HepG2 (cell line): ENCODE data around the gene SRD5A3. TPM values are rescaled to one million over a fixed set of nuclear protein-coding genes. Genes with fewer than 3 reads are reported as not detected.

Source experiments
- ATAC-seq: fragments of 200-7000 bp; cut with Tn5 transposase; 3 replicates; pipeline ENCODE4 v1.9.1; 2020; ENCODE audit warnings: mild to moderate bottlenecking, moderate library complexity
- BruUV-seq: library from RNA; stranded (reverse); fragments of 400-500 nt; replicated peaks from 2 replicates; lab custom pipeline; 2021; lab: Mats Ljungman, UMichigan
- CTCF ChIA-PET: fragments of 300-600 bp; formaldehyde crosslinking; extraction: SDS; loops from one replicate; lab custom pipeline; 2021; ENCODE audit warnings: low total read pairs, inconsistent platforms, low intra/inter-chr PET ratio; lab: Yijun Ruan, JAX
- POLR2A ChIA-PET: fragments of 350-600 bp; sonication (Branson Sonifier 250); formaldehyde crosslinking; loops from one replicate; lab custom pipeline; 2020; ENCODE audit warnings: antibody characterized with exemption, inconsistent platforms; lab: Yijun Ruan, JAX
- DNase-seq: peaks from one replicate; pipeline ENCODE4 v3.0.0-alpha.2; 2015; ENCODE audit warnings: low spot score
- FAIRE-seq: peaks from 3 replicates; lab custom pipeline; 2011; peaks lifted over from hg19 to GRCh38; lab: Jason Lieb, UNC
- H2AFZ ChIP-seq: one replicate; pipeline ENCODE4 v1.6.1; 2011; ENCODE audit warnings: low read length, inconsistent platforms
- H3K27ac ChIP-seq: fragments of 300-600 bp; 3 replicates; pipeline ENCODE4 v1.8.0; 2011; ENCODE audit warnings: mixed run types, mild to moderate bottlenecking, mixed read lengths, low read length, inconsistent platforms; ENCODE audit not compliant: insufficient read depth; ENCODE audit errors: extremely low read length
- H3K27me3 ChIP-seq, 2 experiments: fragments of 200-600 bp in 1 of 2; 2 replicates in 1 of 2; 3 replicates in 1 of 2; pipeline versions ENCODE4 v1.6.0 to v1.8.0; 2011; ENCODE audit warnings: low read length in 2 of 2, mild to moderate bottlenecking in 2 of 2, moderate library complexity in 2 of 2, inconsistent platforms in 1 of 2; ENCODE audit not compliant: insufficient read depth in 2 of 2, control insufficient read depth in 1 of 2
- H3K36me3 ChIP-seq, 2 experiments: fragments of 200-600 bp in 1 of 2; replicated peaks in 1 of 2; 2 replicates in 1 of 2; 3 replicates in 1 of 2; pipeline versions ENCODE4 v1.5.1 to v1.8.0; 2011; ENCODE audit warnings: low read length in 2 of 2, inconsistent platforms in 1 of 2; ENCODE audit not compliant: insufficient read depth in 2 of 2, control insufficient read depth in 1 of 2
- H3K4me1 ChIP-seq: 2 replicates; pipeline ENCODE4 v1.5.1; 2012; ENCODE audit warnings: low read length, inconsistent platforms; ENCODE audit not compliant: insufficient read depth
- H3K4me2 ChIP-seq: 2 replicates; pipeline ENCODE4 v1.6.0; 2011; ENCODE audit warnings: low read depth, low read length, inconsistent platforms
- H3K4me3 ChIP-seq, 3 experiments: fragments of 200-600 bp in 1 of 3; sonication (generic), shearing (Covaris generic) in 1 of 3; replicated peaks in 1 of 3; 2 replicates each; pipeline ENCODE4 v1.5.1; 2011 to 2016; ENCODE audit warnings: low read length in 3 of 3, inconsistent platforms in 2 of 3, low read depth in 2 of 3, mild to moderate bottlenecking in 2 of 3, control low read depth in 1 of 3, mixed read lengths in 1 of 3; ENCODE audit not compliant: insufficient read depth in 1 of 3
- H3K79me2 ChIP-seq: one replicate; pipeline ENCODE4 v1.6.1; 2011; ENCODE audit warnings: low read length, inconsistent platforms; ENCODE audit not compliant: insufficient read depth
- H3K9ac ChIP-seq: 2 replicates; pipeline ENCODE4 v1.6.0; 2011; ENCODE audit warnings: mild to moderate bottlenecking, low read depth, low read length, inconsistent platforms; ENCODE audit not compliant: insufficient read depth
- H3K9me3 ChIP-seq: 2 replicates; pipeline ENCODE4 v1.5.1; 2012; ENCODE audit warnings: mild to moderate bottlenecking, low read length
- H4K20me1 ChIP-seq: 2 replicates; pipeline ENCODE4 v1.6.0; 2011; ENCODE audit warnings: inconsistent platforms, mild to moderate bottlenecking, low read length, moderate library complexity; ENCODE audit not compliant: insufficient read depth
- HDAC2 ChIP-seq: sonication (generic); formaldehyde crosslinking; IDR thresholded peaks from 2 replicates; pipeline ENCODE4 v1.4.0; 2020; ENCODE audit warnings: missing genetic modification reagents
- IRF2 ChIP-seq: IDR thresholded peaks from 2 replicates; pipeline ENCODE4 v1.6.1; 2018; ENCODE audit warnings: missing genetic modification reagents, missing compliant biosample characterization
- RBFOX2 ChIP-seq: fragments of 200-400 bp; formaldehyde crosslinking; IDR thresholded peaks from 2 replicates; pipeline ENCODE4 v1.6.1; 2017; ENCODE audit warnings: low read depth, mild to moderate bottlenecking, low read length
- SAP130 ChIP-seq: IDR thresholded peaks from 2 replicates; pipeline ENCODE4 v1.6.1; 2016; ENCODE audit warnings: low read depth
- SMARCE1 ChIP-seq: fragments of 450-650 bp; IDR thresholded peaks from 2 replicates; pipeline ENCODE4 v1.6.1; 2017; ENCODE audit warnings: borderline replicate concordance
- SOX13 ChIP-seq, 3 experiments: fragments of 450-650 bp in 1 of 3; sonication (generic) in 1 of 3; formaldehyde crosslinking in 1 of 3; IDR thresholded peaks in 2 of 3; conservative IDR thresholded peaks in 1 of 3; 2 replicates each; pipeline versions ENCODE4 v1.5.0 to v1.6.1; 2016 to 2020; ENCODE audit warnings: antibody characterized with exemption in 1 of 3, mild to moderate bottlenecking in 1 of 3, missing compliant biosample characterization in 1 of 3, missing genetic modification reagents in 1 of 3, moderate library complexity in 1 of 3
- ZIK1 ChIP-seq: sonication (generic); formaldehyde crosslinking; IDR thresholded peaks from 2 replicates; pipeline ENCODE4 v1.5.0; 2020; ENCODE audit warnings: mild to moderate bottlenecking, low read depth, missing genetic modification reagents, borderline replicate concordance
- ZMYM3 ChIP-seq: sonication (generic); formaldehyde crosslinking; IDR thresholded peaks from 2 replicates; pipeline ENCODE4 v1.5.1; 2020; ENCODE audit warnings: mild to moderate bottlenecking, missing genetic modification reagents
- ZNF101 ChIP-seq: sonication (generic); formaldehyde crosslinking; IDR thresholded peaks from 2 replicates; pipeline ENCODE4 v1.4.0; 2020; ENCODE audit warnings: mild to moderate bottlenecking, low read depth, missing genetic modification reagents, borderline replicate concordance
- WGBS: methylation state at CpG from one replicate; pipeline ENCODE4 v1.1.6; 2017; ENCODE audit warnings: low lambda C conversion rate; 5-methylcytosine and 5-hydroxymethylcytosine counted together
- in situ Hi-C: cut with HindIII; loops from 2 replicates; pipeline ENCODE4 v1.10.0; 2017; ENCODE audit warnings: low pct_unique_long_range_greater_than_20kb; ENCODE audit not compliant: extremely low pct_ligation_motif_present
- intact Hi-C: fragments of 100-400 bp; cut with micrococcal nuclease; formaldehyde crosslinking; loops from one replicate; pipeline ENCODE4 v1.10.0; 2022; ENCODE audit not compliant: unreplicated experiment
- polyA plus RNA-seq, 8 experiments: library from polyadenylated mRNA; depleted of rRNA in 3 of 8; stranded (reverse) in 7 of 8; unstranded in 1 of 8; fragments of >200 nt; fragmentation: Illumina TruSeq in 4 of 8; extraction: Trizol in 4 of 8; gene quantifications; 2 replicates each; pipeline versions ENCODE4 v1.2.1 to v1.2.3, GENCODE V29; 2011 to 2016; ENCODE audit warnings: low read depth in 4 of 8, missing spikeins in 1 of 8, mixed read lengths in 1 of 8; ENCODE audit not compliant: insufficient read depth in 1 of 8
- total RNA-seq, 5 experiments: library from RNA; depleted of rRNA; stranded (reverse); fragments of >200 nt; fragmentation: Illumina TruSeq; extraction: Trizol; gene quantifications; 2 replicates each; pipeline ENCODE4 v1.2.3, GENCODE V29; 2016; ENCODE audit warnings: low read depth in 1 of 5
- TF ChIP-seq, protein P1 (sequence below): sonication (generic); formaldehyde crosslinking; IDR thresholded peaks from 2 replicates; pipeline ENCODE4 v1.4.0; 2020; ENCODE audit warnings: mild to moderate bottlenecking, missing genetic modification reagents
- TF ChIP-seq, protein P2 (sequence below): sonication (generic); formaldehyde crosslinking; IDR thresholded peaks from 2 replicates; pipeline ENCODE4 v1.4.0; 2020; ENCODE audit warnings: missing genetic modification reagents, borderline replicate concordance

The SRD5A3 gene
- total and polyA plus RNA-seq, 2 of the 13 experiments (the other 11 are each of a cell fraction or from before 2014, with no cell fraction given): 12.4 to 18.4 TPM

DNA sequence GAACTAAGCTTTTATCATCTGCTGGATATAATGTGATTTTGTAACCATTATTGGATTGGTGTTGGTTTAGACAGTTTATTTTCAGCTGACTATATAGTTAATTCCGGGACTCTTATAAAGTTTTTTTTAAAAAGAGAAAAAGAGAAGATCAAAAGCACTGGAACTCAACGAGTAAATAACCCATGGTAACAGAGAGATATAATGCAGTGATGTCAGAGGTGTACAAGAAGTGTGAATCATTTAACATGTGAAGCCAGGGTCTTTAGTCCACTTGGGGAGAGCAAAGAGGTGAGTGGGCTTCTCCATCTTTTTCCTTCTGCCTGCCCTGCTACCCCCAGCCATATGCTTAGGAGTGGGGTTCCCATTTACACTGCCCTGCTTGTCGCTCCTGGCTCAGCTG, 52.9 kb downstream of the SRD5A3 start:
- Histone ChIP-seq H3K36me3 (peaks cover 2 to 8% of the 10 kb centered on the region in 2 experiments; a peak in 2 of 5 replicates), H3K9ac (peak overlapping the region; percentile 84; the same call in 1 of the 2 replicates), H3K9me3 (no peaks in the 10 kb centered on the region), H4K20me1 (peaks cover 20% of the 10 kb centered on the region), H3K4me3 (peak overlapping the region; percentile 8 to 98 (median 30); a peak in 4 of 6 replicates), H3K79me2 (peaks cover 49% of the 10 kb centered on the region), H3K4me2 (peak overlapping the region; percentile 77), H2AFZ (no peak overlapping the region), H3K27me3 (no peaks in the 10 kb centered on the region; a peak in 2 of 5 replicates), H3K4me1 (peaks cover 43% of the 10 kb centered on the region), H3K27ac (peak overlapping the region; percentile 80)
- no peak for ATAC-seq
- no TSS peak for BruUV-seq
- TF ChIP-seq ZNF101 (CRISPR knock-in tag): no peak
- peak; percentile 10; the same call in 1 of the 2 replicates for TF ChIP-seq SAP130 (CRISPR knock-in tag)
- 0 out of 2 replicates have a peak, but pooled peaks have one; percentile 20 for TF ChIP-seq RBFOX2
- peak; percentile 10 for DNase-seq
- no peak for FAIRE-seq
- 61% methylated on average over 3 of the region's 3 CpGs for WGBS
- POLR2A ChIA-PET: interaction anchor here (1.8 kb wide), 1 partner anchor 32 kb away, joined by 5 read pairs; no protein-coding TSS in a partner anchor
- intact Hi-C loops: loop anchor here (5.0 kb wide), 1 partner anchor 33 kb away; no protein-coding TSS in a partner anchor
- in situ Hi-C loops: loop anchor here (25.0 kb wide), 1 partner anchor 463 kb away; the partner anchor contains the start of gene EXOC1
- CTCF ChIA-PET: no interaction called here

DNA sequence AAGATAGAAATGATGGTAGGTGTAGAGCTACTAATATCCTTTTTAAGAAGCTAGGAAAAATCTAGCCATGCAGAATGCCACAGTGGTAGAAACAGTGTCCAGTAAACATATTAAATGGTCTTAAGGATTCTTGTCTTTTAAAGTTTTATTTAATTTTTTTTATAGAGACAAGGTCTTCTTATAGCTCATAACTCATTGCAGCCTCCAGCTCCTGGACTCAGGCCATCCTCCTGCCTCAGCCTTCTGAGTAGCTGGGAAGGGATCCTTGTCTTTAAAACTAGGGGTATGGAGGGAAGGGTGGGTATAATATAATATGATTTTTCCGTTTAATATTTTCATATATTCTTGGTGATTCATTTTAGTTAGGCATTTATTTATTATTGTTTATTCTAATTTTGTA, 53.5 kb downstream of the SRD5A3 start:
- CTCF ChIA-PET: no interaction called here
- 88% methylated on average over 1 of the region's 1 CpG for WGBS
- Histone ChIP-seq H3K4me1 (peaks cover 37% of the 10 kb centered on the region), H3K9ac (no peak overlapping the region), H2AFZ (no peak overlapping the region), H3K4me2 (peak overlapping the region; percentile 77), H3K27ac (peak overlapping the region; percentile 23), H3K27me3 (no peaks in the 10 kb centered on the region; a peak in 2 of 5 replicates), H4K20me1 (peaks cover 20% of the 10 kb centered on the region), H3K36me3 (peaks cover 2 to 9% of the 10 kb centered on the region in 2 experiments; a peak in 2 of 5 replicates), H3K9me3 (no peaks in the 10 kb centered on the region), H3K79me2 (peaks cover 49% of the 10 kb centered on the region), H3K4me3 (peak overlapping the region in 1 of 3 experiments; percentile 32; a peak in 2 of 6 replicates)
- intact Hi-C loops (loop anchor here (5.0 kb wide), 1 partner anchor 33 kb away; no protein-coding TSS in a partner anchor), in situ Hi-C loops (loop anchor here (25.0 kb wide), 1 partner anchor 463 kb away; the partner anchor contains the start of gene EXOC1)
- TF ChIP-seq HDAC2 (CRISPR knock-in tag) (no peak), ZIK1 (no peak), ZMYM3 (CRISPR knock-in tag) (no peak), SMARCE1 (no peak), SOX13 (IDR thresholded peaks at IDR 0.05) (no peak), SOX13 (CRISPR knock-in tag; conservative IDR thresholded peaks at IDR 0.05 in 1 of 2, IDR thresholded peaks at IDR 0.05 in 1 of 2) (no peak), IRF2 (CRISPR knock-in tag) (no peak)
- TF ChIP-seq, protein P1, sequence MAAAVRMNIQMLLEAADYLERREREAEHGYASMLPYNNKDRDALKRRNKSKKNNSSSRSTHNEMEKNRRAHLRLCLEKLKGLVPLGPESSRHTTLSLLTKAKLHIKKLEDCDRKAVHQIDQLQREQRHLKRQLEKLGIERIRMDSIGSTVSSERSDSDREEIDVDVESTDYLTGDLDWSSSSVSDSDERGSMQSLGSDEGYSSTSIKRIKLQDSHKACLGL (CRISPR knock-in tag): no peak
- TF ChIP-seq, protein P2, sequence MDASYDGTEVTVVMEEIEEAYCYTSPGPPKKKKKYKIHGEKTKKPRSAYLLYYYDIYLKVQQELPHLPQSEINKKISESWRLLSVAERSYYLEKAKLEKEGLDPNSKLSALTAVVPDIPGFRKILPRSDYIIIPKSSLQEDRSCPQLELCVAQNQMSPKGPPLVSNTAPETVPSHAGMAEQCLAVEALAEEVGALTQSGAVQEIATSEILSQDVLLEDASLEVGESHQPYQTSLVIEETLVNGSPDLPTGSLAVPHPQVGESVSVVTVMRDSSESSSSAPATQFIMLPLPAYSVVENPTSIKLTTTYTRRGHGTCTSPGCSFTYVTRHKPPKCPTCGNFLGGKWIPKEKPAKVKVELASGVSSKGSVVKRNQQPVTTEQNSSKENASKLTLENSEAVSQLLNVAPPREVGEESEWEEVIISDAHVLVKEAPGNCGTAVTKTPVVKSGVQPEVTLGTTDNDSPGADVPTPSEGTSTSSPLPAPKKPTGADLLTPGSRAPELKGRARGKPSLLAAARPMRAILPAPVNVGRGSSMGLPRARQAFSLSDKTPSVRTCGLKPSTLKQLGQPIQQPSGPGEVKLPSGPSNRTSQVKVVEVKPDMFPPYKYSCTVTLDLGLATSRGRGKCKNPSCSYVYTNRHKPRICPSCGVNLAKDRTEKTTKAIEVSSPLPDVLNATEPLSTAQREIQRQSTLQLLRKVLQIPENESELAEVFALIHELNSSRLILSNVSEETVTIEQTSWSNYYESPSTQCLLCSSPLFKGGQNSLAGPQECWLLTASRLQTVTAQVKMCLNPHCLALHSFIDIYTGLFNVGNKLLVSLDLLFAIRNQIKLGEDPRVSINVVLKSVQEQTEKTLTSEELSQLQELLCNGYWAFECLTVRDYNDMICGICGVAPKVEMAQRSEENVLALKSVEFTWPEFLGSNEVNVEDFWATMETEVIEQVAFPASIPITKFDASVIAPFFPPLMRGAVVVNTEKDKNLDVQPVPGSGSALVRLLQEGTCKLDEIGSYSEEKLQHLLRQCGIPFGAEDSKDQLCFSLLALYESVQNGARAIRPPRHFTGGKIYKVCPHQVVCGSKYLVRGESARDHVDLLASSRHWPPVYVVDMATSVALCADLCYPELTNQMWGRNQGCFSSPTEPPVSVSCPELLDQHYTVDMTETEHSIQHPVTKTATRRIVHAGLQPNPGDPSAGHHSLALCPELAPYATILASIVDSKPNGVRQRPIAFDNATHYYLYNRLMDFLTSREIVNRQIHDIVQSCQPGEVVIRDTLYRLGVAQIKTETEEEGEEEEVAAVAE (CRISPR knock-in tag): no peak
- FAIRE-seq (no peak), ATAC-seq (no peak), DNase-seq (no peak)
- BruUV-seq: no TSS peak
- POLR2A ChIA-PET: no interaction called here
